Measurements from ENCODE around the gene DNAJC11.

The DNAJC11 gene

GRCh38 chr1:6597777-6598131, 103.9 kb downstream of the DNAJC11 start:
- H4K20me1 ChIP-seq (ENCODE audit: insufficient read depth): peaks cover 28% of the 10 kb centered on the region; the same call in 1 of the 2 replicates

GRCh38 chr1:6596886-6597776, 104.5 kb downstream of the DNAJC11 start:
- H3K27me3 ChIP-seq (ENCODE audit: insufficient read depth, low read depth): no peaks in the 10 kb centered on the region
- no peak overlapping the region for H3K27ac ChIP-seq
- H3K4me2 ChIP-seq: no peak overlapping the region
- H4K20me1 ChIP-seq (ENCODE audit: insufficient read depth): peaks cover 28% of the 10 kb centered on the region; the same call in 1 of the 2 replicates
- H3K9ac ChIP-seq: no peak overlapping the region
- TF ChIP-seq CTCF (conservative IDR thresholded peaks at IDR 0.05; ENCODE audit: low read depth, low read length): no peak
- H3K36me3 ChIP-seq (ENCODE audit: insufficient read depth): peaks cover 11% of the 10 kb centered on the region; the same call in 1 of the 2 replicates
- peaks cover 21% of the 10 kb centered on the region for H3K4me1 ChIP-seq (ENCODE audit: low read depth, poor library complexity, severe bottlenecking)
- H3K4me3 ChIP-seq (IDR thresholded peaks at IDR 0.05; ENCODE audit: insufficient read depth, low read depth, low read length): no peak overlapping the region
- no peak overlapping the region for H2AFZ ChIP-seq (ENCODE audit: low read depth)
- H3K79me2 ChIP-seq (ENCODE audit: insufficient read depth, low read depth): peaks cover 61% of the 10 kb centered on the region

More at GRCh38 chr1:6597777-6598131, 103.9 kb downstream of the DNAJC11 start:
- H3K27me3 ChIP-seq (ENCODE audit: insufficient read depth, low read depth): no peaks in the 10 kb centered on the region
- TF ChIP-seq CTCF (conservative IDR thresholded peaks at IDR 0.05; ENCODE audit: low read depth, low read length): no peak
- peaks cover 64% of the 10 kb centered on the region for H3K79me2 ChIP-seq (ENCODE audit: insufficient read depth, low read depth)
- no peak overlapping the region for H3K4me3 ChIP-seq (IDR thresholded peaks at IDR 0.05; ENCODE audit: insufficient read depth, low read depth, low read length)
- peaks cover 21% of the 10 kb centered on the region for H3K4me1 ChIP-seq (ENCODE audit: low read depth, poor library complexity, severe bottlenecking)
- H3K27ac ChIP-seq: no peak overlapping the region
- peaks cover 11% of the 10 kb centered on the region; the same call in 1 of the 2 replicates for H3K36me3 ChIP-seq (ENCODE audit: insufficient read depth)
- no peak overlapping the region for H3K9ac ChIP-seq
- no peak overlapping the region for H2AFZ ChIP-seq (ENCODE audit: low read depth)
- no peak overlapping the region for H3K4me2 ChIP-seq

DNA sequence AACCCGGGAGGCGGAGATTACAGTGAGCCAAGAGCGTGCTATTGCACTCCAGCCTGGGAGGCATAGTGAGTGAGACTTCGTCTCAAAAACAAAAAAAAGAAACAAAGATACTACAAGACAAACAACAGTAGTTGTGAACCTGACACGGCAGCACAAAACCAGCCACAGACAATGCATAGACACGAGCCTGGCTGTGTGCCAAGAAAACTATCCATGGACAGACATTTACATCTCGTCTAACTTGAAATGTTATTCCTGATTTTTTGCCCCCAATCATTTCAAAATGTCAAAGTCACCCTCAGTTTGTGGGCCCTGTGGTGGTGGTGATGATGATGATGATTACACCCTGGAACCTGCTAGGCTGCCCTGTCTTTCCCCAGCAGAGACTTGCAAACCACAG, 105.3 kb downstream of the DNAJC11 start:
- Histone ChIP-seq H3K36me3 (ENCODE audit: insufficient read depth) (peaks cover 11% of the 10 kb centered on the region; the same call in 1 of the 2 replicates), H3K4me2 (no peak overlapping the region), H3K79me2 (ENCODE audit: insufficient read depth, low read depth) (peaks cover 53% of the 10 kb centered on the region), H4K20me1 (ENCODE audit: insufficient read depth) (peaks cover 28% of the 10 kb centered on the region; the same call in 1 of the 2 replicates), H3K4me1 (ENCODE audit: low read depth, poor library complexity, severe bottlenecking) (peaks cover 21% of the 10 kb centered on the region), H2AFZ (ENCODE audit: low read depth) (no peak overlapping the region), H3K9ac (no peak overlapping the region), H3K27ac (no peak overlapping the region), H3K4me3 (IDR thresholded peaks at IDR 0.05; ENCODE audit: insufficient read depth, low read depth, low read length) (no peak overlapping the region), H3K27me3 (ENCODE audit: insufficient read depth, low read depth) (no peaks in the 10 kb centered on the region)
- no peak for TF ChIP-seq CTCF (conservative IDR thresholded peaks at IDR 0.05; ENCODE audit: low read depth, low read length)

GRCh38 chr1:6594977-6595740, 106.5 kb downstream of the DNAJC11 start:
- no peak overlapping the region for H2AFZ ChIP-seq (ENCODE audit: low read depth)
- peaks cover 41% of the 10 kb centered on the region for H3K79me2 ChIP-seq (ENCODE audit: insufficient read depth, low read depth)
- H3K4me3 ChIP-seq (IDR thresholded peaks at IDR 0.05; ENCODE audit: insufficient read depth, low read depth, low read length): no peak overlapping the region
- H3K27me3 ChIP-seq (ENCODE audit: insufficient read depth, low read depth): no peaks in the 10 kb centered on the region
- TF ChIP-seq CTCF (conservative IDR thresholded peaks at IDR 0.05; ENCODE audit: low read depth, low read length): no peak
- H4K20me1 ChIP-seq (ENCODE audit: insufficient read depth): peaks cover 19% of the 10 kb centered on the region; the same call in 1 of the 2 replicates
- H3K4me2 ChIP-seq: no peak overlapping the region
- no peak overlapping the region for H3K9ac ChIP-seq
- peaks cover 17% of the 10 kb centered on the region for H3K4me1 ChIP-seq (ENCODE audit: low read depth, poor library complexity, severe bottlenecking)
- H3K27ac ChIP-seq: no peak overlapping the region
- peaks cover 11% of the 10 kb centered on the region; the same call in 1 of the 2 replicates for H3K36me3 ChIP-seq (ENCODE audit: insufficient read depth)

Measured in KMS-11 (cell line).